ENCODE data around the gene HOXB3.
A peak's percentile ranks its signal among the peaks of the same experiment; 100 is the strongest.
"Not testable (repeated sequence)": the region's sequence is repeated elsewhere in the genome, so short reads cannot be mapped to it uniquely, and the experiment has no call there.

HOXB3 gene

GRCh38 chr17:48542114-48542656, 47.9 kb downstream of the HOXB3 start:
- peak; percentile 66 for DNase-seq

- DNase-seq = peak; percentile 77
These were observed 48.4 kb downstream of the HOXB3 start for GRCh38 chr17:48541577-48542113.

GRCh38 chr17:48541036-48541576, 48.9 kb downstream of the HOXB3 start:
- peak; percentile 24 for DNase-seq

GRCh38 chr17:48540213-48540612, 49.8 kb downstream of the HOXB3 start:
- DNase-seq = no peak

GRCh38 chr17:48539177-48539576, 50.9 kb downstream of the HOXB3 start:
- no peak for DNase-seq

- no peak for DNase-seq
These were observed 52.7 kb downstream of the HOXB3 start for GRCh38 chr17:48537316-48537715.

- not testable (repeated sequence) for DNase-seq
These were observed 54.1 kb downstream of the HOXB3 start for GRCh38 chr17:48535793-48536559.

- no peak for DNase-seq
These were observed 57.8 kb downstream of the HOXB3 start for GRCh38 chr17:48532261-48532660.

GRCh38 chr17:48530887-48531272, 59.2 kb downstream of the HOXB3 start, which contains the start of gene HOXB1:
Gene HOXB1 (minus strand): TSS chr17:48531011. CDS start chr17:48530904, 107 bp downstream.
- no peak for DNase-seq

GRCh38 chr17:48530208-48530886, 59.7 kb downstream of the HOXB3 start:
- no peak for DNase-seq

GRCh38 chr17:48529683-48530009, 60.4 kb downstream of the HOXB3 start:
- DNase-seq = no peak

- no peak for DNase-seq
These were observed 60.9 kb downstream of the HOXB3 start for GRCh38 chr17:48528936-48529682.

- no peak for DNase-seq
These were observed 61.7 kb downstream of the HOXB3 start for GRCh38 chr17:48528153-48528935.

GRCh38 chr17:48527547-48527932, 62.5 kb downstream of the HOXB3 start:
- no peak for DNase-seq

- DNase-seq = no peak
These were observed 63.2 kb downstream of the HOXB3 start for GRCh38 chr17:48526608-48527546.

- no peak for DNase-seq
These were observed 67.0 kb downstream of the HOXB3 start for GRCh38 chr17:48523010-48523409.

GRCh38 chr17:48522031-48522653, 67.9 kb downstream of the HOXB3 start:
- no peak for DNase-seq

- DNase-seq = no peak
These were observed 69.4 kb downstream of the HOXB3 start for GRCh38 chr17:48520631-48521079.

- DNase-seq = no peak
These were observed 70.6 kb downstream of the HOXB3 start for GRCh38 chr17:48519427-48519826.

GRCh38 chr17:48517478-48517877, 72.6 kb downstream of the HOXB3 start:
- no peak for DNase-seq
